ENCODE results near the gene HSPA9. TPM values are rescaled to one million over a fixed set of nuclear protein-coding genes. Genes with fewer than 3 reads are reported as not detected.
A peak's percentile ranks its signal among the peaks of the same experiment; 100 is the strongest.

HSPA9 gene
- polyA plus RNA-seq, 1 donor (not counting 4 experiments of a cell fraction or from before 2014, with no cell fraction given) = 195 TPM

GRCh38 chr5:138544181-138545134, 30.7 kb downstream of the HSPA9 start:
- Histone ChIP-seq H3K27ac (ENCODE audit: control insufficient read depth, insufficient read depth, low read length) (peak overlapping the region; percentile 100), H3K79me2 (ENCODE audit: control insufficient read depth, insufficient read depth, low read length) (peaks cover 84% of the 10 kb centered on the region), H2AFZ (ENCODE audit: control insufficient read depth, low read length) (no peak overlapping the region), H3K27me3 (ENCODE audit: control insufficient read depth, extremely low read depth, insufficient read depth, low read length) (no peaks in the 10 kb centered on the region), H3K9me1 (ENCODE audit: control insufficient read depth, extremely low read depth, insufficient read depth, low read length) (no peaks in the 10 kb centered on the region), H3K9me3 (ENCODE audit: control insufficient read depth, low read depth, low read length) (no peaks in the 10 kb centered on the region), H3K9ac (ENCODE audit: control insufficient read depth, extremely low read depth, insufficient read depth, low read length) (peak overlapping the region; percentile 100), H3K4me3 (ENCODE audit: control insufficient read depth in 2 of 3, extremely low read depth in 1 of 3, insufficient read depth in 2 of 3, low read depth in 1 of 3, low read length in 3 of 3) (peak overlapping the region; percentile 76 to 94 (median 90)), H3K4me2 (ENCODE audit: control insufficient read depth, extremely low read depth, insufficient read depth, low read depth, low read length) (peak overlapping the region; percentile 87), H3K36me3 (ENCODE audit: control insufficient read depth in 2 of 2, extremely low read depth in 1 of 2, insufficient read depth in 2 of 2, low read length in 2 of 2) (peaks cover 3 to 7% of the 10 kb centered on the region in 2 experiments), H4K20me1 (ENCODE audit: control insufficient read depth, extremely low read depth, insufficient read depth, low read length) (peaks cover 18% of the 10 kb centered on the region), H3K4me1 (ENCODE audit: control insufficient read depth, extremely low read depth, insufficient read depth, low read length) (peaks cover 43% of the 10 kb centered on the region)
- DNase-seq (ENCODE audit: low read depth, low spot score) (no peak), FAIRE-seq (no peak)
- TF ChIP-seq CTCF (optimal IDR thresholded peaks at IDR 0.05 in 1 of 3, IDR thresholded peaks at IDR 0.05 in 1 of 3, conservative IDR thresholded peaks at IDR 0.05 in 1 of 3; ENCODE audit: extremely low read depth in 1 of 3, insufficient read depth in 2 of 3, low read length in 3 of 3) = no peak
- no peak for TF ChIP-seq EZH2 (IDR thresholded peaks at IDR 0.05; ENCODE audit: low read length)
- dilution Hi-C loops (cut with MboI; ENCODE audit: extremely low pct_ligation_motif_present, low sequenced_read_pairs) = no loop called here

- Histone ChIP-seq H3K4me1 (ENCODE audit: control insufficient read depth, extremely low read depth, insufficient read depth, low read length) (peaks cover 46% of the 10 kb centered on the region), H3K9me3 (ENCODE audit: control insufficient read depth, low read depth, low read length) (no peaks in the 10 kb centered on the region), H4K20me1 (ENCODE audit: control insufficient read depth, extremely low read depth, insufficient read depth, low read length) (peaks cover 22% of the 10 kb centered on the region), H3K9ac (ENCODE audit: control insufficient read depth, extremely low read depth, insufficient read depth, low read length) (peak overlapping the region; percentile 100), H3K4me3 (ENCODE audit: control insufficient read depth in 2 of 3, extremely low read depth in 1 of 3, insufficient read depth in 2 of 3, low read depth in 1 of 3, low read length in 3 of 3) (peak overlapping the region; percentile 76 to 94 (median 90)), H2AFZ (ENCODE audit: control insufficient read depth, low read length) (peak overlapping the region; percentile 83), H3K36me3 (ENCODE audit: control insufficient read depth in 2 of 2, extremely low read depth in 1 of 2, insufficient read depth in 2 of 2, low read length in 2 of 2) (peaks cover 3 to 7% of the 10 kb centered on the region in 2 experiments), H3K79me2 (ENCODE audit: control insufficient read depth, insufficient read depth, low read length) (peaks cover 88% of the 10 kb centered on the region), H3K27me3 (ENCODE audit: control insufficient read depth, extremely low read depth, insufficient read depth, low read length) (no peaks in the 10 kb centered on the region), H3K9me1 (ENCODE audit: control insufficient read depth, extremely low read depth, insufficient read depth, low read length) (no peaks in the 10 kb centered on the region), H3K27ac (ENCODE audit: control insufficient read depth, insufficient read depth, low read length) (peak overlapping the region; percentile 100), H3K4me2 (ENCODE audit: control insufficient read depth, extremely low read depth, insufficient read depth, low read depth, low read length) (peak overlapping the region; percentile 87)
- TF ChIP-seq CTCF (optimal IDR thresholded peaks at IDR 0.05 in 1 of 3, IDR thresholded peaks at IDR 0.05 in 1 of 3, conservative IDR thresholded peaks at IDR 0.05 in 1 of 3; ENCODE audit: extremely low read depth in 1 of 3, insufficient read depth in 2 of 3, low read length in 3 of 3) (no peak), EZH2 (IDR thresholded peaks at IDR 0.05; ENCODE audit: low read length) (no peak)
- FAIRE-seq (no peak), DNase-seq (ENCODE audit: low read depth, low spot score) (no peak)
- dilution Hi-C loops (cut with MboI; ENCODE audit: extremely low pct_ligation_motif_present, low sequenced_read_pairs) = no loop called here
These were observed 31.5 kb downstream of the HSPA9 start for GRCh38 chr5:138543730-138544104.
